Activated CD4-positive, alpha-beta T cell treated with anti-CD3 and anti-CD28 coated beads, Interleukin-10, Interleukin-2, amounts not matched to agents 100 ng/mL and 50 ng/mL, durations not matched to agents 16 hours and 8 hours (primary cell): ENCODE results near the gene ARF3.

ENCODE experiments used
- DNase-seq: peaks from one replicate; pipeline ENCODE4 v3.0.0-alpha.2; 2020

ARF3 gene

GRCh38 chr12:48957141-48958048 lies at the start of gene ARF3:
TSS of gene ARF3 (minus strand) at chr12:48957487. CDS start at chr12:48941095, 16,392 bp downstream.
- peak; percentile 97 for DNase-seq

- DNase-seq = no peak
Observed at GRCh38 chr12:49000346-49000745, 43.1 kb upstream of the ARF3 start.

DNA sequence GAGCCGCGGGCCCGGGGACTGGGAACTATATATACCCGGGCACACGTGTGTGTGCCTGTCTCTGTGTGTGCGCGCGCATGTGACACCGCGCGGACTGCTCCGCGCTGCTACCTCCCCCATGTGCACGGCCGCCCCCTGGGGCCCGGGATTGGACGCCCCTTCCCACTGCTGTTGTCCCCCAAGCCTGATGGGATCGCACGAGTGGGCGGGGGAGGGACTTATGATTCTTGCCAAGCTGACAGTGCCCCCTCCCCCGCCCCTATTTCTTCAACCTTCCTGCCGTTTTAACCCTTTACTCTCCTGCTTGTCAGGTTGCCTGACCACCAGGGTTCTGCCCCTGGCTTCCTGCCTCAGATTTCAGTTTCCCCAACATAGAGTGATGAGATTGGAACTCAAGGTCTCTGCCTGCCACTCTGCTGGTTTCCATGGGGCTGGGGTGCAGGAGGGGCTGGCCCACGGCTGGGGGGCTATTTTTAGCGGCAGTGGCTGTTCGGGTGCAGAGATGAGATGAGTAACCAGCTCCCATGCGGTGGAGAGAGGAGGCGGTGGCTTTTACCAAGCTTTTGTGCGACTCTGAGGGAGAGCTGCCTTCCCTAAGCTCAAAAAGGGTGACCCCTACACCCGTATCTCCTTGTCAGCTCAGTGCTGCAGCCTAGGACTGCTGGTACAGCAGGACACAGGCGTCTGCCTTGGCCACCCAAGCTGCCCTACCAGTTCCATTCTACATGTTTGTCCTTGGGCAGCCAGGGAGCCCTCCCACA lies 42.3 kb upstream of the ARF3 start, which contains the start of gene DDN:
Gene DDN (minus strand): TSS at position 5 of the 761 bp plus-strand sequence. CDS start 88 bp downstream, outside the sequence.
- DNase-seq = peak; percentile 60

GRCh38 chr12:48998497-48999353 lies 41.4 kb upstream of the ARF3 start:
- DNase-seq = peak; percentile 21

- DNase-seq = peak; percentile 37
Observed at GRCh38 chr12:48997719-48998496, 40.6 kb upstream of the ARF3 start.

DNA sequence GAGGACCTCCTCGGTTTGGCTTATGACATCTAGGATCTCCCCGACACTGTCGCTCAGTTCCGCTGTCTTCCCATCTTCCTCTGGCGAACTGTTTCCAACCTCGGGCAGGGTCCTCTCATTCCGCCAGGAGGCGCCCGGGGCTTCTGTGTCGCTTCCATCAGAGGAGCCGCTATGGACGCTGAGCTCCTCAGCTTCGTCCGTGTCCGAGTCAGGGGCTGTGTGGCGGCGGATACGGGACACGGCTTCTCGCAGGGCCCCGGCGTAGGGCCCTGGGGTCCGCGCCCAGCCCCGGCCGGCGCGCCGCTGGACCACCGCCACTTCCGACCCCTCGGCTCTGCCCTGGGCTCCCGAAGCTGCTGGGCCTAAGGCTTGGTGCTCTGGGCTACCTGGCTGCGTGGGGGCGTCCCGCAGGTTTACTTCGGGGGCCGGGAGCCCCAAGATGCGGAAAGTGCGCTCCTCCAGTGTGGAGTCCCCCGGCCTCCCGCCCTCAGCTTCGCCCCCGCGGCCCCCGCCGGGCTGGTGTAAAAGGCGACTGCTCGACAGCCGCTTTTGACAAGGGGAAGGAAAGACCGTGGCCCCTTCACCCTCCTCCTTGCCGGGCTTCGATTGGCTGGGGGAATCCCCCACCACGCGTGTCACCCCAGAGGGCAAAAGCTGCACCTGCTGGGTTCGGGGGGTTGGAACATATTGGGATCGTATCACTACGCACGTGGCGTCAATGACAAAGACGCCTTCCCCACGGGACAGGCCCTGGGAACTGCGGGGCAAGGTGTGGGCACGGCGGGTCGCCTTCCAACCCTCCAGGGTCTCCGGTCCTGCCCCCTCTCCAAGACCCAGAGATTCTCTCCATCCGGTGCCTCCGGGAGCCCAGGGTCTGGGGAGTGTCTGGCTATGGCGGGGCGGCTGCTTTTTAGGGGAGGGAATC lies 39.8 kb upstream of the ARF3 start:
- DNase-seq = peak; percentile 65

GRCh38 chr12:48995086-48995879 lies 38.0 kb upstream of the ARF3 start:
- DNase-seq = peak; percentile 55

- no peak for DNase-seq
Observed at GRCh38 chr12:48994224-48995085, 37.2 kb upstream of the ARF3 start.

DNA sequence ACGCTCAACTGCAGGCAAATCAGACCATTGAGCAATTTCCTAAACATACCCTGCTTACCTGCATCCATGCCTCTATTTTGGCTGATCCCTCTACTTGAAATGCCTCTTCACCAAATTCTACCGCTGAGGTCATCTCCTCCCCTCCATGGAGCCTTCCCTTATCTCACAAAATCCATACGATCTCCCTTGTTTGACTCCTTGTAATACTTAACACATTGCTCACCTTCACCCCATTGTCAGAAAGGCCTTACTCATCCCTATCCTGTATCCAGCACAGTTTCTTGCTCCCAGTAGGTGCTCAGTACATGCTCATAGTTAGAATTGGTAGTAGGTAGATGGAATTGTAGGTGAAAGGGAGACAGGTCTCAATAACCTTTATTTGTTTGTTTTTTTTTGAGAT lies 36.5 kb upstream of the ARF3 start:
- no peak for DNase-seq

DNA sequence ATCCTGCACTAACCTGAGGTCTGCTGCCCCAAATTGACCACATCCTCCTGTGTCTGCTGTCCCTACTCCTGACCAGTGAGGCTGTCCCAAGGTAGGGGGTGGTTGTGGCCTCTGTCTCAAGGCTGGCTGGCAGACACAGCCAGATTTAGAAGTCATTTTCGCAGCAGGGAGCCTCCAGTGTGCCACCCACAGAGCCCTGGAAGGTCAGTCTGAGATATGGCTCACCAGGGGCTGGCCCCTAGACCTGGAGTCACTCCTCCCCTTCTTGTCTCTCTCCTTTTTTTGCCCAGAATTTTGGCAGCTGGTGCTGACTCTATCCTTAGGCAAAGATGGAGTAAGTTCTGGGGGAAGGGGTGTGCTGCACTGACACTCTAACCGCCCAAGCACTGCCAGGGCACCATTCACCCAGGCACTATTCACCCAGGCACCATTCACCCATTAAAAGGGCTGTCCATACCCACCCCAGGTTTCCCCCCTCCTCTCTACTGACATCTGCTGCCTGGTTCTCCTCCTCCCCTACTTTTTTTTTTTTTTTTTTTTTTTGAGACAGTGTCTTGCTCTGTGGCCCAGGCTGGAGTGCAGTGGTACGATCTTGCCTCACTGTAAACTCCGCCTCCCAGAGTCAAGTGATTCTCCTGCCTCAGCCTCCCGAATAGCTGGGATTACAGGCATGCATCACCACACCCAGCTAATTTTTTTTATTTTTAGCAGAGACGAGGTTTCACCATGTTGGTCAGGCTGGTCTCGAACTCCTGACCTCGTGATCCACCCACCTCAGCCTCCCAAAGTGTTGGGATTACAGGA lies 34.2 kb upstream of the ARF3 start:
- DNase-seq = no peak

GRCh38 chr12:48990552-48990951 lies 33.3 kb upstream of the ARF3 start:
- DNase-seq = no peak

GRCh38 chr12:48988030-48988649 lies 30.9 kb upstream of the ARF3 start:
- DNase-seq = peak; percentile 75

DNA sequence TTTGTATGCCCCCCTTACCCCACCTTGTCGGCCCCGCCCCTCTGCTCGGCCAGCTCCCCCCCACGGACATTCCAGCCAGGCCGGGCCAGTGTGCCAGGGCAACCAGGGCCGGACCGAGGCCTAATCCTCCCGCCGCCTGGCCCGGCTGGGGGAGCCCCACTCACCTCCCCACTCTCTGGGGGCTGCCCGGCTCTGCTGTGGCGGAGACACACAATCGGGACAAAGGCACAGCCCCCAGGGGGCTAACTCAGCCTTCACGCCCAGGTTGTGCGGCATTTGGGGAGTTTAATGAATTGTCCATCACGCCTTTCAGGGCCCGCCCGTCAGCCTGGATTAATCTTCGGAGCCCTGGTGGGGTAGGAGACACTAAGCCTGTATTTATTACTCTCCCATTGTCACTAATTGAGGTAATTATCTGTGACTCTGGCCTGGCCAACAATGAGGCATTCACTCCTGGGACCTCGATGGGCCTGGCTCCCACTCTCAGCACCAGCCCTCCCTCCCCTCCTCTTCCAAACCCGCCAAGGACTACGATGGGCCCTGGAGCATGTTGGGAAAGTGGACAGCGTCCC lies 29.5 kb upstream of the ARF3 start:
- DNase-seq = no peak

DNA sequence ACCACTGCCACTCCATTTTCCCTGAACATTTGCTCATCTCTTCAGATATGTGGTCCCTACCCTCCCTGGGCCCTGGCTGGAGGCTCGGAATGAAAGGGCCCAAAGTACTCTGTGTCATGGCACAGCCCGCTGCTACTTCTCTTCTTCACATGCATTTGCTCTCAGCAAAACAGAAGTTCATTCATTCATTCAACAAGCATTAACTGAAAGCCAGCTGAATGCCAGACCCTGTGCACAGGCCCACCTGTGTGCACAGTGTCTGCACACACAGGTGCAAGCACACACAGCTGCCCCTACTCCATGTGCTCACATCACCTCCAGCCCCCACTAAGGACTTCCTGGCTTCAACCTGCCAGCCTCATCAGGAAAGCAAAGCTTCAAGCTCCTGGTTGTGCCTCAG lies 28.6 kb upstream of the ARF3 start:
- DNase-seq = no peak

DNA sequence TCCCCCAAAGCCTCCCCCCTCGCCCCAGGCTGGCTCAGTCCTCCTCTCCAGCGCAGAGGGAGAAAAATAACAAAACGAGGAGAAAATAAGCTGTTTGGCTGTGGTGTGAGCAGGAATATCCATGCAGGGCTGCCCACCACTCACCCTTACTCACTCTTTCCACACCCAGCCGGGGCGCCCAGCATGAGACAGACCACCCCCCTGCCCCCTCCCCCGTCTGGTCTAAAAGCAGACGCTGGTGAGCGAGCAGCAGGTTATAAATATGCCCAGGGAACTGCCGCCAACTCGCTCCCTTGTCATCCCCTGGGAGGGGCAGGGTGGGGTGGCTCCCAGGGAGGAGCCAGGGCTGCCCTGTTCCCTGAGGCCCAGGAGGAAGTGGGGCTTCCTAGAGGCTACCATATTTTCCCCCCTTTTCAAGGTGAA lies 28.2 kb upstream of the ARF3 start:
- DNase-seq = no peak

DNA sequence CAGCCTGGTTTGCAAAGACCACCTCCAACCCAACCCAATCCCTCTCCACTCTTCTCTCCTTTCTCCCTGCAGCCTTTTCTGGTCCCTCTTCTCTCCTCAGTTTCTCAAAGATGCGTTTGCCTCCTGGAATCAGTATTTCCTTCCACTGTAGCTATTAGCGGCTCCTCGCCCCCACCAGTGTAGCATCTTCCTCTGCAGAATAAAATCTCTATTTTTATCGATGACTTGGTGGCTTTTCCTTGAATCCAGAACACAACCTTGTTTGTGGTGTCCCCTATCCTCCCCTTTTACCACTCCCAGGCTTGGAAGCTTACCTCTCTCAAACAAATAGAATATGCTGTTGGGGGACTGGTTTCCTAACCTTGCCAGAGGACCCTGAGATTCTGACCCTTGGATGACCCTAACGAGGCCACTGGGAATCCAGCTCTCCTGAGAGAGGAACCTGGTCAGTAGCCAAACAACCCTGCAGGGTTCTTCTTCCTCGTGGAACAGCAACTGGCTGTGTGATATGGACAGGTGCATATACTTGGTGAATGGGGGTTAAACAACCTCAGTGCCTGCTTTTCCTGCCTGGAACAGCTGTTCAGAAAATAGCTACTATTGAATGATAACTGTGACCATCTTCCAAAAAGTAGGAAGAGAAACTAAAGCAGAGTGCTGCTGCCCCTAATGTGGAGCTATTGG lies 25.3 kb upstream of the ARF3 start:
- DNase-seq = no peak

- no peak for DNase-seq
Observed at GRCh38 chr12:48981757-48982157, 24.5 kb upstream of the ARF3 start.
